Measurements from ENCODE around the gene NOL4.
"Not testable (repeated sequence)": the region's sequence is repeated elsewhere in the genome, so short reads cannot be mapped to it uniquely, and the experiment has no call there.

The NOL4 gene

GRCh38 chr18:34224423-34225217, at the start of gene NOL4:
Gene NOL4, minus strand, starts transcription at chr18:34224913. Its CDS starts 1,660 bp downstream, at chr18:34223253.
- TF ChIP-seq CTCF (conservative IDR thresholded peaks at IDR 0.05; ENCODE audit: low read depth, low read length): peak; percentile 14
- H3K4me3 ChIP-seq (ENCODE audit: low read depth, low read length): peak within 1 kb of the TSS; percentile 40

GRCh38 chr18:34266029-34266428, 41.3 kb upstream of the NOL4 start:
- DNase-seq (ENCODE audit: low read depth): not testable (repeated sequence)

More at GRCh38 chr18:34224423-34225217, at the start of gene NOL4:
- DNase-seq (ENCODE audit: low read depth): peak; percentile 2

GRCh38 chr18:34261865-34262780, 37.4 kb upstream of the NOL4 start:
- no peak overlapping the region for H3K4me3 ChIP-seq (ENCODE audit: low read depth, low read length)
- DNase-seq (ENCODE audit: low read depth): no peak
- TF ChIP-seq CTCF (conservative IDR thresholded peaks at IDR 0.05; ENCODE audit: low read depth, low read length): no peak

More at GRCh38 chr18:34266029-34266428, 41.3 kb upstream of the NOL4 start:
- H3K4me3 ChIP-seq (ENCODE audit: low read depth, low read length): not testable (repeated sequence)

- no peak for TF ChIP-seq CTCF (conservative IDR thresholded peaks at IDR 0.05; ENCODE audit: low read depth, low read length)
- DNase-seq (ENCODE audit: low read depth): no peak
- H3K4me3 ChIP-seq (ENCODE audit: low read depth, low read length): no peak overlapping the region
Measured at GRCh38 chr18:34258176-34258575, 33.5 kb upstream of the NOL4 start.

GRCh38 chr18:34251919-34252318, 27.2 kb upstream of the NOL4 start:
- no peak overlapping the region for H3K4me3 ChIP-seq (ENCODE audit: low read depth, low read length)
- TF ChIP-seq CTCF (conservative IDR thresholded peaks at IDR 0.05; ENCODE audit: low read depth, low read length): no peak
- no peak for DNase-seq (ENCODE audit: low read depth)

GRCh38 chr18:34248727-34249126, 24.0 kb upstream of the NOL4 start:
- TF ChIP-seq CTCF (conservative IDR thresholded peaks at IDR 0.05; ENCODE audit: low read depth, low read length): no peak
- H3K4me3 ChIP-seq (ENCODE audit: low read depth, low read length): no peak overlapping the region
- DNase-seq (ENCODE audit: low read depth): no peak

- TF ChIP-seq CTCF (conservative IDR thresholded peaks at IDR 0.05; ENCODE audit: low read depth, low read length): no peak
- no peak overlapping the region for H3K4me3 ChIP-seq (ENCODE audit: low read depth, low read length)
Measured at GRCh38 chr18:34242739-34243138, 18.0 kb upstream of the NOL4 start.

GRCh38 chr18:34233781-34234388, 9.2 kb upstream of the NOL4 start:
- not testable (repeated sequence) for DNase-seq (ENCODE audit: low read depth); H3K4me3 ChIP-seq (ENCODE audit: low read depth, low read length)

More at GRCh38 chr18:34242739-34243138, 18.0 kb upstream of the NOL4 start:
- no peak for DNase-seq (ENCODE audit: low read depth)
